HG03095 (cell line): ENCODE results near the gene LAMTOR4.

Source experiments
- ATAC-seq: cut with Tn5 transposase; IDR thresholded peaks from one replicate; pipeline ENCODE4 v1.9.1; 2021; ENCODE audit warnings: moderate library complexity; ENCODE audit not compliant: unreplicated experiment

Gene LAMTOR4

GRCh38 chr7:100148559-100149328 lies at the start of gene LAMTOR4:
Gene LAMTOR4 (plus strand): TSS chr7:100148918. CDS start chr7:100148973, 55 bp downstream.
- peak; percentile 96 for ATAC-seq

- no peak for ATAC-seq
Measured at GRCh38 chr7:100099452-100099851, 49.3 kb upstream of the LAMTOR4 start.

GRCh38 chr7:100100420-100101015 lies 48.2 kb upstream of the LAMTOR4 start:
- peak; percentile 53 for ATAC-seq

GRCh38 chr7:100101016-100101862 lies 47.5 kb upstream of the LAMTOR4 start, which contains the start of the genes AP4M1 and MCM7:
Gene AP4M1 (plus strand): TSS chr7:100101643. CDS start chr7:100101715, 72 bp downstream.
Gene MCM7 (minus strand): TSS chr7:100101397. CDS start chr7:100101294, 103 bp downstream.
- peak; percentile 76 for ATAC-seq

- ATAC-seq = no peak
Measured at GRCh38 chr7:100102950-100103840, 45.5 kb upstream of the LAMTOR4 start.

GRCh38 chr7:100105534-100105933 lies 43.2 kb upstream of the LAMTOR4 start:
- ATAC-seq = no peak

GRCh38 chr7:100106633-100107032 lies 42.1 kb upstream of the LAMTOR4 start:
- no peak for ATAC-seq

GRCh38 chr7:100107125-100107737 lies 41.5 kb upstream of the LAMTOR4 start:
- ATAC-seq = no peak

GRCh38 chr7:100107890-100108289 lies 40.8 kb upstream of the LAMTOR4 start:
- ATAC-seq = no peak

GRCh38 chr7:100109521-100110163 lies 39.1 kb upstream of the LAMTOR4 start:
- no peak for ATAC-seq

- ATAC-seq = no peak
Measured at GRCh38 chr7:100111156-100111555, 37.6 kb upstream of the LAMTOR4 start.

GRCh38 chr7:100111914-100112313 lies 36.8 kb upstream of the LAMTOR4 start:
- no peak for ATAC-seq

GRCh38 chr7:100115026-100115425 lies 33.7 kb upstream of the LAMTOR4 start:
- no peak for ATAC-seq

- no peak for ATAC-seq
Measured at GRCh38 chr7:100118388-100119071, 30.2 kb upstream of the LAMTOR4 start.

GRCh38 chr7:100119072-100119969 lies 29.4 kb upstream of the LAMTOR4 start, which contains the start of the genes CNPY4 and TAF6:
Gene CNPY4 (plus strand): TSS chr7:100119634. CDS start chr7:100119745, 111 bp downstream.
Gene TAF6 (minus strand): TSS chr7:100119358. CDS start chr7:100114209, 5,149 bp downstream.
- ATAC-seq = peak; percentile 63

- ATAC-seq = peak; percentile 26
Measured at GRCh38 chr7:100119970-100120732, 28.6 kb upstream of the LAMTOR4 start.

- no peak for ATAC-seq
Measured at GRCh38 chr7:100120733-100121036, 28.0 kb upstream of the LAMTOR4 start.
